SW480 (cell line): ENCODE measurements around the gene HRAS.
A peak's percentile ranks its signal among the peaks of the same experiment; 100 is the strongest.

Experiments used
- DNase-seq: peaks from one replicate; pipeline ENCODE4 v3.0.0-alpha.2; 2016; ENCODE audit warnings: low spot score

Gene HRAS

GRCh38 chr11:553083-553987 is 18.0 kb upstream of the HRAS start:
- no peak for DNase-seq

- DNase-seq = no peak
Observed at GRCh38 chr11:551596-551995, 16.2 kb upstream of the HRAS start.

GRCh38 chr11:551131-551530 is 15.8 kb upstream of the HRAS start:
- no peak for DNase-seq

- DNase-seq = no peak
Observed at GRCh38 chr11:550746-551085, 15.3 kb upstream of the HRAS start.

- no peak for DNase-seq
Observed at GRCh38 chr11:550021-550745, 14.8 kb upstream of the HRAS start.

GRCh38 chr11:548700-549603 is 13.6 kb upstream of the HRAS start:
- DNase-seq = no peak

- no peak for DNase-seq
Observed at GRCh38 chr11:545171-545570, 9.8 kb upstream of the HRAS start.

- DNase-seq = no peak
Observed at GRCh38 chr11:544817-545166, 9.4 kb upstream of the HRAS start.

- no peak for DNase-seq
Observed at GRCh38 chr11:541433-541885, 6.1 kb upstream of the HRAS start.

- no peak for DNase-seq
Observed at GRCh38 chr11:540583-541432, 5.4 kb upstream of the HRAS start.

- DNase-seq = no peak
Observed at GRCh38 chr11:539971-540481, 4.7 kb upstream of the HRAS start.

GRCh38 chr11:538431-539051 is 3.2 kb upstream of the HRAS start:
- no peak for DNase-seq

GRCh38 chr11:537622-538430 is 2.5 kb upstream of the HRAS start:
- no peak for DNase-seq

GRCh38 chr11:536841-537621 is 1.7 kb upstream of the HRAS start, which contains the start of gene LRRC56:
LRRC56 (plus strand) TSS chr11:537527; CDS start chr11:540685, 3,158 bp downstream.
- peak; percentile 93 for DNase-seq

- no peak for DNase-seq
Observed at GRCh38 chr11:535210-535518, 212 bp downstream of the HRAS start.

- DNase-seq = no peak
Observed at GRCh38 chr11:534396-535209, 773 bp downstream of the HRAS start.

GRCh38 chr11:533586-534395 is 1.6 kb downstream of the HRAS start:
- DNase-seq = no peak
